GM18520 (cell line): ENCODE results near the gene CXCL3.

ENCODE experiments used
- ATAC-seq: cut with Tn5 transposase; IDR thresholded peaks from one replicate; pipeline ENCODE4 v1.9.1; 2021; ENCODE audit not compliant: unreplicated experiment

The CXCL3 gene

GRCh38 chr4:74056114-74056857, 17.8 kb upstream of the CXCL3 start:
- ATAC-seq: no peak

GRCh38 chr4:74055498-74055897, 17.0 kb upstream of the CXCL3 start:
- no peak for ATAC-seq

GRCh38 chr4:74055096-74055495, 16.6 kb upstream of the CXCL3 start:
- ATAC-seq: no peak

GRCh38 chr4:74054483-74055047, 16.1 kb upstream of the CXCL3 start:
- no peak for ATAC-seq

GRCh38 chr4:74047152-74047551, 8.7 kb upstream of the CXCL3 start:
- ATAC-seq: no peak

- no peak for ATAC-seq
Measured at GRCh38 chr4:74045772-74046171, 7.3 kb upstream of the CXCL3 start.

GRCh38 chr4:74045247-74045646, 6.8 kb upstream of the CXCL3 start:
- no peak for ATAC-seq

- no peak for ATAC-seq
Measured at GRCh38 chr4:74044677-74045076, 6.2 kb upstream of the CXCL3 start.

GRCh38 chr4:74042681-74043080, 4.2 kb upstream of the CXCL3 start:
- ATAC-seq: no peak

GRCh38 chr4:74041418-74041817, 2.9 kb upstream of the CXCL3 start:
- no peak for ATAC-seq

- ATAC-seq: no peak
Measured at GRCh38 chr4:74039315-74039763, 850 bp upstream of the CXCL3 start.

- no peak for ATAC-seq
Measured at GRCh38 chr4:74038086-74038424, 434 bp downstream of the CXCL3 start.

GRCh38 chr4:74037076-74037955, 1.2 kb downstream of the CXCL3 start:
- no peak for ATAC-seq

GRCh38 chr4:74033739-74034138, 4.8 kb downstream of the CXCL3 start:
- no peak for ATAC-seq

GRCh38 chr4:74032064-74032463, 6.4 kb downstream of the CXCL3 start:
- no peak for ATAC-seq

GRCh38 chr4:74031576-74031975, 6.9 kb downstream of the CXCL3 start:
- no peak for ATAC-seq

GRCh38 chr4:74030285-74030684, 8.2 kb downstream of the CXCL3 start:
- ATAC-seq: no peak

- no peak for ATAC-seq
Measured at GRCh38 chr4:74028504-74028903, 10.0 kb downstream of the CXCL3 start.

- no peak for ATAC-seq
Measured at GRCh38 chr4:74023709-74024108, 14.8 kb downstream of the CXCL3 start.

- no peak for ATAC-seq
Measured at GRCh38 chr4:74021601-74022000, 16.9 kb downstream of the CXCL3 start.

GRCh38 chr4:74018771-74019170, 19.7 kb downstream of the CXCL3 start:
- no peak for ATAC-seq

GRCh38 chr4:74018116-74018515, 20.4 kb downstream of the CXCL3 start:
- ATAC-seq: no peak
